HTR-8/SVneo (cell line): Measurements from ENCODE around the gene ZNF433.
"Not testable (repeated sequence)": the region's sequence is repeated elsewhere in the genome, so short reads cannot be mapped to it uniquely, and the experiment has no call there.

Experiments used
- DNase-seq: peaks from one replicate; pipeline ENCODE4 v3.0.0; 2011; ENCODE audit warnings: low spot score, mixed read lengths; ENCODE audit not compliant: insufficient read length
- FAIRE-seq: peaks from 2 replicates; lab custom pipeline; 2011; peaks lifted over from hg19 to GRCh38; lab: Jason Lieb, UNC

ZNF433 gene

DNA sequence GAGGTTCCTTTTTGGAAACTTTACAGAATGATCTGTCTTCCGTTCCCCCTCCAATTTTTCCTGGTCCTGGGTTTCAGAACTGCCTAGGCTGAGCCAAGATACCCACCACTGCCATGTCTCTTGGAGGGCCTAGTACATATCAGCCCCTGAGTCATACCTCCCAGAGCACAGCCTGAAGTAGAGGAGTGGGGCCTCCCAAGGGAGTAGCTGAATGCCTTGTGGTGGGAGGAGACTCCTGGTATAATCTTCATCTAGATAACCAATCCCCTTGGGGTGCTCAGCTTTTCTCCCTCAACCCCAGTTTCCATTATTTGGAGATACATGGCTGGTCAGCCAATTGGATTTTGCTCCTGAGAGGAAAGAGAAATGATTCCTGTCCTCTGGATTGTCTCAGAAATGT lies 40.3 kb downstream of the ZNF433 start:
- peak; percentile 28 for DNase-seq
- no peak for FAIRE-seq

DNA sequence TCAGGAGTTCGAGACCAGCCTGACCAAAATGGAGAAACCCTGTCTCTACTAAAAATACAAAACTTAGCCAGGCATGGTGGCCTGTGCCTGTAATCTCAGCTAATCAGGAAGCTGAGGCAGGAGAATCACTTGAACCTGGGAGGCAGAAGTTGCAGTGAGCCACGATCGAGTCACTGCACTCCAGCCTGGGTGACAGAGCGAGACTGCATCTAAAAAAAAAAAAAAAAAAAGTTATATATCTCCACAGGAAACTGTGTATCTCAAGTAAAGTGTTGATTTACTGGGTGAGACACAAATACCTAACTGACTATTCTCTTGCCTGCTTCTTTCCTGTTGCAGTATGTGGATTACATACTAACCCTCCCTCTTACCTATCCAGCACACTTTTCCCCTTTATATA lies 43.6 kb downstream of the ZNF433 start:
- DNase-seq, FAIRE-seq: not testable (repeated sequence)

DNA sequence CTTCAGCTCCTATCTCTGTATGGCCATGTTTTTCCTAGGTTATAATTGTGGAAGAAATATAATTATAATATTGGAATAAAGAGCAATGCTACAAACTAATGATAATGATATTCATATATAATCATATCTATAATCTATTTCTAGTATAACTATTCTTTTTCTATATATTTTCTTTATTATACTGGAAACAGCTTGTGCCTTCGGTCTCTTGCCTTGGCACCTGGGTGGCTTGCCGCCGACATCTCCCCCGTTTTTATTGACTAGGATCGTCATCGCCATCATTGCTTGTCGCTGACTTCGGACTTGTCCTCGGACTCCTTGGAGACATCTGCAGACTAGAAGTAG lies 46.4 kb downstream of the ZNF433 start:
- FAIRE-seq (no peak), DNase-seq (no peak)

DNA sequence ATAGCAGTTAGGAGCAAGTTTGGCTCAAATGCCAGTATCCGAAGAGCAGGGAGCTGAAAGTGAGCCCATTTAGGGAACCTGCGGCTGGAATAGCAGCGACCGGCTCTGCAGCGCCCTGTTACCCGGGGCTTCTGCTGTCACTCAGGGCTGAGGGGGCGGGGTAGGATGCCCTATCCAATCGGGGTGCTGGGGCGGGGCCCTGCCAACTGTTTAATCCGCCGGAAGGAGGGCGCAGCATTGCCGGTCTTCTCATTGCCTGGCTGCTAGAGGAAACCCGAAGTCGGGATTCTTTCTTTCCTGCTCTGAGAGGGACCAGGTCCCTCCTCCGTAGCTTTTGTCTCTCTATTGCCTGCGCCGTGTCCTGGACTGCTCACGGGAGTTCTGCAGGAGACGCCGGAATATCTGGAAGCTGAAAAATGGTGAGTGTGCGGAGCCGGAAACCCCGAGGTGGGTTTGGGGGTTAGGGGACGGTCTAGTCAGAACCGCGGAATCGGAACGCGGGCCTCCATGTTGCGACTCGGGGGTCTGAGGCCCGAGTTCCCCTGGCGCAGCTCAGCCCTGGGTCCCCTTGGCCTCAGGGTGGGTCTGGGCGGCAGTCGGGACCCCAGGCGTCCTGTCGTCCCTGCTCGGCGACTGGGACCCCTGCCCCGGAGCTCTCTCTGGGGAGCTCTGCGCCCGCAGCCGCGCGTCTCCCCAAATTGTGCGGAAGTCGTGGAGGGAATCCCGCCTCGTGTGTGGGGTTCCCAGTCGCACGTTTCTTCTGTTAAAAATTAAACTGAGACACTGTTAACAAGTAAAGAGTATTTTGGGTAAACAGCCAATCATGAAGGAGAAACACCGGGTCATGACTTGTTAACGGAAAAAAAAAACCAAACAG lies 47.8 kb downstream of the ZNF433 start:
- DNase-seq, result peak; percentile 94
- no peak for FAIRE-seq

DNA sequence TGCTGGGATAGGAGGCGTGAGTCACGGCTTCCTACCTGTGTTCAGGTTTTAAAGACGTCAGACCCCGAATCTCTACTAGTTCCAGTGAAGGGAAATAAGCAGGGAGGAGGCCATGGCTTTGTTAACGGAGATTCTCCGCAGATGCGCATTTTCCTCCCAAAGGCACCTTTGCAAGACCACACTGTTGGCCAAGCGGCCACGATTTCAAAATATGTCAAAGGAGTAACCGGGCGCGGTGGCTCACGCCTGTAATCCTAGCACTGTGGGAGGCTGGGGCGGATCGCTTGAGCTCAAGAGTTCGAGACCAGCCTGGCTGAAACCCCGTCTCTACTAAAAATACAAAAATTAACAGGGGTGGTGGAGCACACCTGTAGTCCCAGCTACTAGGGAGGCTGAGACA lies 48.7 kb downstream of the ZNF433 start:
- FAIRE-seq (no peak), DNase-seq (no peak)

DNA sequence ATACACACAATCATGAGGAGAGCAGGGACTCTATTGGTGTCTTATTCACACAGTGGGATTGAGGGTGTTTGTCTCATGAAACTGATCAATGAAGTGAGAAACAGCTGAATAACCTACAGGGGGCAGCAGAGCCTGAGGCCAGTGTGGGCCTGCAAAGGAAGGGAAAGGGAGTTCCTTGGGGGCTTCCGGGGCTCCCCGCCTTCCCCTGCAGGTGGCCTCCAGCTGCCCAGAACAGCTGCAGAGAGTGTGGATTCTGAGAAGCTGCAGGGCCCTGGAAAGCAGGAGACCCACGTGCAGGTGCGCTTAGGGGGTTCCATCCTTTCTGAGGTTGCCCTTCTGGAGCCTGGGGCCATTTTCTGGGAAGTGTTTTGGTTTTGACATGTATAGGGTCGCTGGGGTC lies 50.5 kb downstream of the ZNF433 start:
- FAIRE-seq (no peak), DNase-seq (no peak)

DNA sequence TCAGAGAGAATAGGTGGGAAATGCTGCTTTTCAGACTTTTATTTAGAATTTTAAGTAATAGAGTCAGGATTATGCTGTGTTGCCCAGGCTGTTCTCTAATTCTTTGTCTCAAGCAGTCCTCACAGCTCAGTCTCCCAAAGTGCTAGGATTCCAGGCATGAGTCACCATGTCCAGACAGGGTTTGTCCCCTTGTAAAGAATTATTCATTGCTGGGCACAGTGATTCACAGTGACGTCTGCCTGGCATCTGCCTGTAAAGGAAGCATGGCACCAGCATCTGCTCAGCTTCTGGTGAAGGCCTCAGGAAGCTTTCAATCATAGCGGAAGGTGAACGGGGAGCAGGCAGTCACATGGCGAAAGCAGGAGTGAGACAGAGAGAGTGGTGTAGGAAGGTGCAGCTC lies 53.0 kb downstream of the ZNF433 start:
- DNase-seq, result no peak
- no peak for FAIRE-seq

DNA sequence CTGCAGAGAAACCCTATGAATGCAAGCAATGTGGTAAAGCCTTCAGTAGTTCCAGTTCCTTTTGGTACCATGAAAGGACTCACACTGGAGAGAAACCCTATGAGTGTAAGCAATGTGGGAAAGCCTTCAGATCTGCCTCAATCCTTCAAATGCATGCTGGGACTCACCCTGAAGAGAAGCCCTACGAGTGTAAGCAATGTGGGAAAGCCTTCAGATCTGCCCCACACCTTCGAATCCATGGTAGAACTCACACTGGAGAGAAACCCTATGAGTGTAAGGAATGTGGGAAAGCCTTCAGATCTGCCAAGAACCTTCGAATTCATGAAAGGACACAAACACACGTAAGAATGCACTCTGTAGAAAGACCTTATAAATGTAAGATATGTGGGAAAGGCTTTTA lies 56.0 kb downstream of the ZNF433 start:
- DNase-seq, result no peak
- no peak for FAIRE-seq

DNA sequence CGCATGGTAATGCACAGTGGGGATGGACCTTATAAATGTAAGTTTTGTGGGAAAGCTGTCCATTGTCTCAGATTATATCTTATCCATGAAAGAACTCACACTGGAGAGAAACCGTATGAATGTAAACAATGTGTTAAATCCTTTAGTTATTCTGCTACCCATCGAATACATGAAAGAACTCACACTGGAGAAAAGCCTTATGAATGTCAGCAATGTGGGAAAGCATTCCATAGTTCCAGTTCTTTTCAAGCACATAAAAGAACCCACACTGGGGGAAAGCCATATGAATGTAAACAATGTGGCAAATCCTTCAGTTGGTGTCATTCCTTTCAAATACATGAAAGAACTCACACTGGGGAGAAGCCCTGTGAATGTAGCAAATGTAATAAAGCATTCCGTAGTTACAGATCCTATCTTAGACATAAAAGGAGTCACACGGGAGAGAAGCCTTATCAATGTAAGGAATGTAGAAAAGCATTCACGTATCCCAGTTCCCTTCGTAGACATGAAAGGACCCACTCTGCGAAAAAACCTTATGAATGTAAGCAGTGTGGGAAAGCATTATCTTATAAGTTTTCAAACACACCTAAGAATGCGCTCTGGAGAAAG lies 56.9 kb downstream of the ZNF433 start:
- FAIRE-seq, result no peak

DNA sequence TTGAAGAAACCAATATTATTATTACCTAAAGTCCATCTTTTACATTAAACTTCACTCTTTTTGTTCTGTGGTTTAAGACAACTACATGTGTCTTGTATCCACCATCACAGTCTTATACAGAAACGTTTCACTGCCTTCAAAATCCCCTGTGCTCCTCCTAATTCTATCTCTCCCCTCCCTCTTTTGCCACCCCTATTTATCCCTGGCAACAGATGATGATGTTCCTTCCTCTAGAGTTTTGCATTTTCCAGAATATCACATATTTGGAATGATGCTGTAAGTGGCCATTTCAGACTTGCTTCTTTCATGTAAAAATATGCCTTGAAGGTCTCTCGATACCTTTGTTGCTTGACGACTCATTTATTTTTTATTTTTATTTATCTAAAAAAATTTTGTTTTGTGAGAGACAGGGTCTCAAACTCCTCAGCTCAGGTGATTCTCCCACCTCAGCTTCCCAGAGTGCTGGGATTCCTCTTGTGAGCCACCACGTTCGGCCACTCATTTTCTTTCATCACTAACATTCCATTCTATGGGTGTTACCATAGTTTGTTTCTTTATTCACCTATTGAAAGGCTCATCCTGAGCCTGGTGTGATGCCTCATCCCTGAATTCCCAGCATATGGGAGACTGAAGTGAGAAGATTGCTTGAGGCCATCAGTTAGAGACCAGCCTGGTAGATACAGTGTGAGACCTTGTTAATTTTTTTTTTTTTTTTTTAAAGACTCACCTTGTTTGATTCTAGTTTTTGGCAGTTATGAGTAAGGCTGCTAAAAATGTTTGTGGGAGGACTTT lies 62.3 kb downstream of the ZNF433 start:
- FAIRE-seq (no peak), DNase-seq (no peak)

More for the DNA sequence above, 56.9 kb downstream of the ZNF433 start:
- no peak for DNase-seq

DNA sequence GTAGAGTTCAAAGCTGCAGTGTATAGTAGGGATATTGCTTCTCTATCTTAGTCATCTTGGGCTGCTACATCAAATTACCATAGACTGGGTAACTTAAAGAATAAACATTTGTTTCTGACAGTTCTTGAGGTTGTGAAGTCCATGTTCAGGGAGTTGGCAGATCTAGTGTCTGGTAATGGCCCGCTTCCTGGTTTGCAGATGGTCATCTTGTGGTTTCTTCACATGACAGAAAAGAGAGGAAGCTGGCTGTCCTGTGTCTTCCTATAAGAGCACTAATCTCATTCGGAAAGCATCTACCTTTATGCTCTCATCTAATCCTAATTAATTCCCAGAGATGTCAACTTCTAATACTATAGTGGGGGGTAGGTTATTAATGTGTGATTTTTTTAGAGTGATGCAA lies 64.4 kb downstream of the ZNF433 start:
- DNase-seq (no peak), FAIRE-seq (no peak)

DNA sequence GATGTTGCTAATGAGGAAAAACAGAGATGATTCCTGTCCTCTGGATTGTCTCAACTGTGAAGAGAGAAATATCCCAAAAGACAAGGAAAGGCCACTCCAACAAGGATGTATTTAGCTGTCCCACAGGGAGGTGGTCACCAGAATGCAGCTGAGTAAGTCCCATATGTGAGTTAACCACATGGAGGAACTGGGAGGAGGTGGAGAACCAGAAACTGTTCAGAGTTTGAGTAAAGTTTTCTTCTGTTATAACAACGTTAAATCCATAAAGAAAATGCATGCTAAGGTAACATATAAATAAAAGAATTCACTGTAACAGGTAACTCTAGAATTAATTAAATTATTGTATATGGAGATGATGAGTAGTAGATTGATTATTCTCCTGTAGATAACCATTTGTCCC lies 65.3 kb downstream of the ZNF433 start:
- FAIRE-seq (no peak), DNase-seq (no peak)

DNA sequence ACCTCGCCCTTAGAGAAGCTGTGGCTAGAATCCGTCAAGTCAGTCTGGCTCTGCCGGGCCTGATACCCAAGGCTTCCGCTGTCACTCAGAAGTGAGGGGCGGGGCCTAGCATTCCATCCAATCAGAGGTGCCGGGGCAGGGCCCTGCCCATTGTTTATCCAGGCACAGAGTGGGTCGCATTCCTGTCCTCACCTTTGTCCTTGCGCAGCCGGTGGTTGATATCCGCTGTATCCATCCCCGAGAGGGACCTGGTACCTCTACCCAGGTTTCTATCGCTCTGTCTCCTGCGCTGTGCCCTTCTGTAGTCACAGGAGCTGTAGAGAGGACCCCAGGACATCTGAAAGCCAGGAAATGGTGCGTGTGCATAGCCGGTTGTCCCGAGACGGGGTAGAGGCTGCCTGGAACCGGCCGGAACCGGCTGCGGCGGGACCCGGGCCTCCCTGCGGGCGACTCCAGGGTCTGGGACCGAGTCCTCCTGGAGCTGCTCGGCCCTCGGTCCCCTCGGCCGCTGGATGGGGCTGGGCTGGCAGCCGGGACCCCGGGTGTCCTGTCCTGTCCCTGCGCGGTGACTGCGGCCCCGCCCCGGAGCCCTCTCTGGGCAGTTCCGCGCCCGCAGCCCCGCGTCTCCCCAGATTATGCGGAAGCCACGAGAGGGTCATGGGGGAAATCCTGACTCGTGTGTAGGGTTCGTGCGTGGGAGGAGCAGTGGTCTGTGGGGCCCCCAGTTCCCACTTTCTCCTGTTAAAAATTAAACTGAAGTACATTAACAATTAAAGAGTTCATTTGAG lies 70.4 kb downstream of the ZNF433 start, which contains the start of gene ZNF763:
Gene ZNF763, plus strand, starts transcription at position 183 of the 788 bp plus-strand sequence. Its CDS starts 169 bp downstream, at position 352.
- DNase-seq, result peak; percentile 86
- peak; percentile 84 for FAIRE-seq
